ENCODE measurements around the gene ABCA13. TPM values are rescaled to one million over a fixed set of nuclear protein-coding genes. Genes with fewer than 3 reads are reported as not detected.

The ABCA13 gene
- total RNA-seq, 1 experiment from 2014 or later = 3.8 TPM

- no peak for DNase-seq (ENCODE audit: low read depth, low spot score)
- in situ Hi-C loops (cut with HindIII; ENCODE audit: low pct_unique_long_range_greater_than_20kb, low sequenced_read_pairs) = no loop called here
Measured at GRCh38 chr7:48427671-48428070, 256.4 kb downstream of the ABCA13 start.

- no peak for DNase-seq (ENCODE audit: low read depth, low spot score)
- in situ Hi-C loops (cut with HindIII; ENCODE audit: low pct_unique_long_range_greater_than_20kb, low sequenced_read_pairs) = no loop called here
Measured at GRCh38 chr7:48428091-48428684, 256.9 kb downstream of the ABCA13 start.

GRCh38 chr7:48429117-48429516 is 257.9 kb downstream of the ABCA13 start:
- no peak for DNase-seq (ENCODE audit: low read depth, low spot score)
- in situ Hi-C loops (cut with HindIII; ENCODE audit: low pct_unique_long_range_greater_than_20kb, low sequenced_read_pairs) = no loop called here

- no peak for DNase-seq (ENCODE audit: low read depth, low spot score)
- in situ Hi-C loops (cut with HindIII; ENCODE audit: low pct_unique_long_range_greater_than_20kb, low sequenced_read_pairs) = no loop called here
Measured at GRCh38 chr7:48438206-48438605, 266.9 kb downstream of the ABCA13 start.

- DNase-seq (ENCODE audit: low read depth, low spot score) = no peak
- in situ Hi-C loops (cut with HindIII; ENCODE audit: low pct_unique_long_range_greater_than_20kb, low sequenced_read_pairs) = no loop called here
Measured at GRCh38 chr7:48441848-48442492, 270.7 kb downstream of the ABCA13 start.

GRCh38 chr7:48443051-48443450 is 271.8 kb downstream of the ABCA13 start:
- in situ Hi-C loops (cut with HindIII; ENCODE audit: low pct_unique_long_range_greater_than_20kb, low sequenced_read_pairs) = no loop called here

GRCh38 chr7:48446721-48447120 is 275.5 kb downstream of the ABCA13 start:
- DNase-seq (ENCODE audit: low read depth, low spot score) = no peak
- in situ Hi-C loops (cut with HindIII; ENCODE audit: low pct_unique_long_range_greater_than_20kb, low sequenced_read_pairs) = no loop called here

More at GRCh38 chr7:48443051-48443450, 271.8 kb downstream of the ABCA13 start:
- DNase-seq (ENCODE audit: low read depth, low spot score) = no peak

GRCh38 chr7:48452218-48452617 is 281.0 kb downstream of the ABCA13 start:
- in situ Hi-C loops (cut with HindIII; ENCODE audit: low pct_unique_long_range_greater_than_20kb, low sequenced_read_pairs) = no loop called here
- DNase-seq (ENCODE audit: low read depth, low spot score) = no peak

- in situ Hi-C loops (cut with HindIII; ENCODE audit: low pct_unique_long_range_greater_than_20kb, low sequenced_read_pairs) = no loop called here
- no peak for DNase-seq (ENCODE audit: low read depth, low spot score)
Measured at GRCh38 chr7:48454750-48455192, 283.5 kb downstream of the ABCA13 start.

GRCh38 chr7:48455363-48455762 is 284.1 kb downstream of the ABCA13 start:
- in situ Hi-C loops (cut with HindIII; ENCODE audit: low pct_unique_long_range_greater_than_20kb, low sequenced_read_pairs) = no loop called here

GRCh38 chr7:48458701-48459524 is 287.7 kb downstream of the ABCA13 start:
- no peak for DNase-seq (ENCODE audit: low read depth, low spot score)
- in situ Hi-C loops (cut with HindIII; ENCODE audit: low pct_unique_long_range_greater_than_20kb, low sequenced_read_pairs) = no loop called here

More at GRCh38 chr7:48455363-48455762, 284.1 kb downstream of the ABCA13 start:
- no peak for DNase-seq (ENCODE audit: low read depth, low spot score)

- DNase-seq (ENCODE audit: low read depth, low spot score) = no peak
- in situ Hi-C loops (cut with HindIII; ENCODE audit: low pct_unique_long_range_greater_than_20kb, low sequenced_read_pairs) = no loop called here
Measured at GRCh38 chr7:48466713-48467112, 295.5 kb downstream of the ABCA13 start.

GRCh38 chr7:48471196-48471595 is 299.9 kb downstream of the ABCA13 start:
- in situ Hi-C loops (cut with HindIII; ENCODE audit: low pct_unique_long_range_greater_than_20kb, low sequenced_read_pairs) = no loop called here
- DNase-seq (ENCODE audit: low read depth, low spot score) = no peak

GRCh38 chr7:48472640-48473039 is 301.4 kb downstream of the ABCA13 start:
- no peak for DNase-seq (ENCODE audit: low read depth, low spot score)
- in situ Hi-C loops (cut with HindIII; ENCODE audit: low pct_unique_long_range_greater_than_20kb, low sequenced_read_pairs) = no loop called here

GRCh38 chr7:48473205-48473865 is 302.1 kb downstream of the ABCA13 start:
- in situ Hi-C loops (cut with HindIII; ENCODE audit: low pct_unique_long_range_greater_than_20kb, low sequenced_read_pairs) = no loop called here
- DNase-seq (ENCODE audit: low read depth, low spot score) = no peak

- in situ Hi-C loops (cut with HindIII; ENCODE audit: low pct_unique_long_range_greater_than_20kb, low sequenced_read_pairs) = no loop called here
- no peak for DNase-seq (ENCODE audit: low read depth, low spot score)
Measured at GRCh38 chr7:48481235-48481634, 310.0 kb downstream of the ABCA13 start.

GRCh38 chr7:48497521-48497920 is 326.3 kb downstream of the ABCA13 start:
- in situ Hi-C loops (cut with HindIII; ENCODE audit: low pct_unique_long_range_greater_than_20kb, low sequenced_read_pairs) = no loop called here
- no peak for DNase-seq (ENCODE audit: low read depth, low spot score)

GRCh38 chr7:48502021-48502420 is 330.8 kb downstream of the ABCA13 start:
- DNase-seq (ENCODE audit: low read depth, low spot score) = no peak
- in situ Hi-C loops (cut with HindIII; ENCODE audit: low pct_unique_long_range_greater_than_20kb, low sequenced_read_pairs) = no loop called here
